SK-N-SH (cell line): ENCODE measurements around the gene APC2. TPM values are rescaled to one million over a fixed set of nuclear protein-coding genes. Genes with fewer than 3 reads are reported as not detected.

Experiments used
- CTCF ChIA-PET: fragments of 300-600, 350-600 bp; formaldehyde crosslinking; extraction: SDS; loops from one replicate; lab custom pipeline; 2021; lab: Yijun Ruan, JAX
- POLR2A ChIA-PET: fragments of 350-600 bp; sonication (Branson Sonifier 250); formaldehyde crosslinking; extraction: SDS; loops from one replicate; lab custom pipeline; 2020; ENCODE audit warnings: antibody characterized with exemption, inconsistent platforms; lab: Yijun Ruan, JAX
- DNase-seq: peaks from one replicate; pipeline ENCODE4 v3.0.0; 2012
- H2AFZ ChIP-seq: fragments of 200-600 bp; sonication (generic); 2 replicates; pipeline ENCODE4 v1.8.1; 2016; ENCODE audit warnings: antibody characterized with exemption, mild to moderate bottlenecking, low read depth
- H3F3A ChIP-seq: fragments of 200-600 bp; sonication (generic); replicated peaks from 2 replicates; pipeline ENCODE3; 2016; ENCODE audit warnings: antibody characterized with exemption, mild to moderate bottlenecking; ENCODE audit not compliant: insufficient read depth
- H3K27ac ChIP-seq, 2 experiments: fragments of 200-500 bp in 1 of 2; fragments of 200-600 bp in 1 of 2; sonication (Bioruptor generic) in 1 of 2; sonication (generic), shearing (Covaris generic) in 1 of 2; 2 replicates each; pipeline versions ENCODE4 v1.5.1 to v1.6.1; 2014 to 2016; ENCODE audit warnings: low read depth in 2 of 2, inconsistent platforms in 1 of 2, low read length in 1 of 2, mild to moderate bottlenecking in 1 of 2, mixed read lengths in 1 of 2
- H3K27me3 ChIP-seq: fragments of 200-600 bp; sonication (generic), shearing (Covaris generic); 2 replicates; pipeline ENCODE4 v1.6.1; 2016; ENCODE audit warnings: mixed run types; ENCODE audit not compliant: insufficient read depth
- H3K36me3 ChIP-seq, 2 experiments: fragments of 200-500 bp in 1 of 2; fragments of 200-600 bp in 1 of 2; sonication (Bioruptor generic) in 1 of 2; sonication (generic) in 1 of 2; replicated peaks in 1 of 2; 2 replicates each; pipeline versions ENCODE3 to v1.5.1; 2014 to 2016; ENCODE audit warnings: low read length in 1 of 2, mild to moderate bottlenecking in 1 of 2; ENCODE audit not compliant: insufficient read depth in 2 of 2, control insufficient read depth in 1 of 2
- H3K4me1 ChIP-seq, 2 experiments: fragments of 200-500 bp in 1 of 2; fragments of 200-600 bp in 1 of 2; sonication (Bioruptor generic) in 1 of 2; sonication (generic), shearing (Covaris generic) in 1 of 2; 2 replicates each; pipeline versions ENCODE4 v1.5.1 to v1.6.1; 2014 to 2016; ENCODE audit warnings: low read depth in 1 of 2, low read length in 1 of 2, mixed run types in 1 of 2; ENCODE audit not compliant: insufficient read depth in 2 of 2, control insufficient read depth in 1 of 2
- H3K4me2 ChIP-seq: fragments of 200-600 bp; sonication (generic), shearing (Covaris generic); 2 replicates; pipeline ENCODE4 v1.6.1; 2017; ENCODE audit warnings: mixed run types
- H3K4me3 ChIP-seq, 2 experiments: fragments of 200-500 bp in 1 of 2; fragments of 200-600 bp in 1 of 2; sonication (Bioruptor generic) in 1 of 2; sonication (generic), shearing (Covaris generic) in 1 of 2; 2 replicates each; pipeline versions ENCODE4 v1.5.1 to v1.8.1; 2014 to 2016; ENCODE audit warnings: low read depth in 2 of 2, inconsistent platforms in 1 of 2, low read length in 1 of 2, mild to moderate bottlenecking in 1 of 2, mixed read lengths in 1 of 2, moderate library complexity in 1 of 2
- H3K79me2 ChIP-seq: fragments of 200-600 bp; sonication (generic); 2 replicates; pipeline ENCODE4 v1.8.1; 2017; ENCODE audit warnings: mild to moderate bottlenecking; ENCODE audit not compliant: insufficient read depth
- H3K9ac ChIP-seq: fragments of 200-600 bp; sonication (generic); 2 replicates; pipeline ENCODE4 v1.6.1; 2017; ENCODE audit warnings: mixed run types
- H3K9me2 ChIP-seq: fragments of 200-600 bp; sonication (generic); 2 replicates; pipeline ENCODE4 v1.6.1; 2017; ENCODE audit warnings: mixed run types
- H3K9me3 ChIP-seq: fragments of 200-600 bp; sonication (generic); 2 replicates; pipeline ENCODE4 v1.6.1; 2017; ENCODE audit warnings: mixed run types, mild to moderate bottlenecking, moderate library complexity
- H4K20me1 ChIP-seq: fragments of 200-600 bp; sonication (generic); 2 replicates; pipeline ENCODE4 v1.6.1; 2017; ENCODE audit warnings: mild to moderate bottlenecking, mixed run types; ENCODE audit not compliant: insufficient read depth
- CHD2 ChIP-seq: fragments of 150-350 bp; IDR thresholded peaks from 2 replicates; pipeline ENCODE4 v1.6.1; 2018; ENCODE audit warnings: low read length; ENCODE audit not compliant: partially characterized antibody
- ELF1 ChIP-seq: IDR thresholded peaks from 2 replicates; pipeline ENCODE4 v1.4.0; 2012
- EP300 ChIP-seq, 2 experiments: IDR thresholded peaks; 2 replicates each; pipeline versions ENCODE4 v1.4.0 to v1.6.1; 2012; ENCODE audit warnings: borderline replicate concordance in 1 of 2, low read depth in 1 of 2, low read length in 1 of 2
- FOXJ3 ChIP-seq: sonication (generic); formaldehyde crosslinking; IDR thresholded peaks from 2 replicates; pipeline ENCODE4 v1.5.1; 2020; ENCODE audit warnings: mild to moderate bottlenecking, missing genetic modification reagents
- GATA2 ChIP-seq: sonication (generic); formaldehyde crosslinking; IDR thresholded peaks from 2 replicates; pipeline ENCODE4 v1.5.0; 2020; ENCODE audit warnings: mild to moderate bottlenecking, missing genetic modification reagents
- NFIC ChIP-seq: IDR thresholded peaks from 2 replicates; pipeline ENCODE4 v1.4.0; 2012; ENCODE audit warnings: borderline replicate concordance
- SIN3A ChIP-seq: IDR thresholded peaks from 2 replicates; pipeline ENCODE4 v1.6.1; 2012; ENCODE audit warnings: low read depth, mild to moderate bottlenecking, low read length, moderate library complexity, borderline replicate concordance
- TAF1 ChIP-seq: IDR thresholded peaks from 2 replicates; pipeline ENCODE4 v1.6.1; 2012; ENCODE audit warnings: low read depth, mild to moderate bottlenecking, low read length, moderate library complexity, borderline replicate concordance
- TCF12 ChIP-seq: IDR thresholded peaks from 2 replicates; pipeline ENCODE4 v1.4.0; 2012
- TEAD4 ChIP-seq: IDR thresholded peaks from 2 replicates; pipeline ENCODE4 v1.4.0; 2012; ENCODE audit warnings: mild to moderate bottlenecking, borderline replicate concordance; ENCODE audit not compliant: insufficient read depth
- whole genome bisulfite sequencing: methylation state at CpG from one replicate; pipeline ENCODE4 v1.1.6; 2017; ENCODE audit warnings: low lambda C conversion rate; 5-methylcytosine and 5-hydroxymethylcytosine counted together
- polyA plus RNA-seq, 3 experiments: library from polyadenylated mRNA; depleted of rRNA; stranded (reverse); fragments of >200 nt; gene quantifications; 2 replicates each; pipeline ENCODE4 v1.2.3, GENCODE V29; 2012
- TF ChIP-seq, protein P1 (sequence below): IDR thresholded peaks from 2 replicates; pipeline ENCODE4; 2012
- TF ChIP-seq, protein P2 (sequence below): IDR thresholded peaks from 2 replicates; pipeline ENCODE4 v1.6.1; 2012; ENCODE audit warnings: mild to moderate bottlenecking, low read depth, low read length, moderate library complexity
- TF ChIP-seq, protein P3 (sequence below): fragments of 150-350 bp; IDR thresholded peaks from 2 replicates; pipeline ENCODE4 v1.6.1; 2017; ENCODE audit warnings: antibody characterized with exemption, low read length, low read depth, borderline replicate concordance
- TF ChIP-seq, protein P4 (sequence below): IDR thresholded peaks from 2 replicates; pipeline ENCODE4 v1.4.0; 2012; ENCODE audit warnings: low read depth

APC2 gene
- polyA plus RNA-seq, 1 of the 3 experiments (the other 2 are of a cell fraction), result 1.3 TPM

DNA sequence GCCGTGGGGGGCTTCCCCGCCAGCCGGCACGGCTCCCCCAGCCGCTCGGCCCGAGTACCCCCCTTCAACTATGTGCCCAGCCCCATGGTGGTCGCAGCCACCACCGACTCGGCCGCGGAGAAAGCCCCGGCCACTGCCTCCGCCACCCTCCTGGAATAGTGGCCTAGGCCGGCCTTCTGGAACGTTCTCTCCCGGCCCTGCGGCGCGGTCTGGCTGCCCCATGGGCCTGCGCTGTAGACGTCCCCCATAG is 20.1 kb downstream of the APC2 start:
- CTCF ChIA-PET, result no interaction called here
- Histone ChIP-seq H3K4me3 (no peak overlapping the region), H3K27me3 (no peaks in the 10 kb centered on the region), H3K9ac (no peak overlapping the region), H4K20me1 (peaks cover 26% of the 10 kb centered on the region), H3F3A (no peaks in the 10 kb centered on the region), H3K27ac (no peak overlapping the region; a peak in 1 of 4 replicates), H3K9me2 (no peaks in the 10 kb centered on the region), H3K4me2 (no peak overlapping the region), H3K36me3 (peaks cover 0 to 28% of the 10 kb centered on the region in 2 experiments), H3K4me1 (peaks cover 0 to 14% of the 10 kb centered on the region in 2 experiments; a peak in 1 of 4 replicates), H3K9me3 (no peaks in the 10 kb centered on the region), H3K79me2 (peaks cover 11% of the 10 kb centered on the region; the same call in 1 of the 2 replicates), H2AFZ (no peak overlapping the region)
- 60% methylated on average over 1 of the region's 22 CpGs for WGBS
- POLR2A ChIA-PET, result no interaction called here
- TF ChIP-seq ELF1, result no peak
- TF ChIP-seq TCF12, result no peak
- TF ChIP-seq, protein P1, sequence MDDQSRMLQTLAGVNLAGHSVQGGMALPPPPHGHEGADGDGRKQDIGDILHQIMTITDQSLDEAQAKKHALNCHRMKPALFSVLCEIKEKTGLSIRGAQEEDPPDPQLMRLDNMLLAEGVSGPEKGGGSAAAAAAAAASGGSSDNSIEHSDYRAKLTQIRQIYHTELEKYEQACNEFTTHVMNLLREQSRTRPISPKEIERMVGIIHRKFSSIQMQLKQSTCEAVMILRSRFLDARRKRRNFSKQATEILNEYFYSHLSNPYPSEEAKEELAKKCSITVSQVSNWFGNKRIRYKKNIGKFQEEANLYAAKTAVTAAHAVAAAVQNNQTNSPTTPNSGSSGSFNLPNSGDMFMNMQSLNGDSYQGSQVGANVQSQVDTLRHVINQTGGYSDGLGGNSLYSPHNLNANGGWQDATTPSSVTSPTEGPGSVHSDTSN, result no peak
- TF ChIP-seq, protein P2, sequence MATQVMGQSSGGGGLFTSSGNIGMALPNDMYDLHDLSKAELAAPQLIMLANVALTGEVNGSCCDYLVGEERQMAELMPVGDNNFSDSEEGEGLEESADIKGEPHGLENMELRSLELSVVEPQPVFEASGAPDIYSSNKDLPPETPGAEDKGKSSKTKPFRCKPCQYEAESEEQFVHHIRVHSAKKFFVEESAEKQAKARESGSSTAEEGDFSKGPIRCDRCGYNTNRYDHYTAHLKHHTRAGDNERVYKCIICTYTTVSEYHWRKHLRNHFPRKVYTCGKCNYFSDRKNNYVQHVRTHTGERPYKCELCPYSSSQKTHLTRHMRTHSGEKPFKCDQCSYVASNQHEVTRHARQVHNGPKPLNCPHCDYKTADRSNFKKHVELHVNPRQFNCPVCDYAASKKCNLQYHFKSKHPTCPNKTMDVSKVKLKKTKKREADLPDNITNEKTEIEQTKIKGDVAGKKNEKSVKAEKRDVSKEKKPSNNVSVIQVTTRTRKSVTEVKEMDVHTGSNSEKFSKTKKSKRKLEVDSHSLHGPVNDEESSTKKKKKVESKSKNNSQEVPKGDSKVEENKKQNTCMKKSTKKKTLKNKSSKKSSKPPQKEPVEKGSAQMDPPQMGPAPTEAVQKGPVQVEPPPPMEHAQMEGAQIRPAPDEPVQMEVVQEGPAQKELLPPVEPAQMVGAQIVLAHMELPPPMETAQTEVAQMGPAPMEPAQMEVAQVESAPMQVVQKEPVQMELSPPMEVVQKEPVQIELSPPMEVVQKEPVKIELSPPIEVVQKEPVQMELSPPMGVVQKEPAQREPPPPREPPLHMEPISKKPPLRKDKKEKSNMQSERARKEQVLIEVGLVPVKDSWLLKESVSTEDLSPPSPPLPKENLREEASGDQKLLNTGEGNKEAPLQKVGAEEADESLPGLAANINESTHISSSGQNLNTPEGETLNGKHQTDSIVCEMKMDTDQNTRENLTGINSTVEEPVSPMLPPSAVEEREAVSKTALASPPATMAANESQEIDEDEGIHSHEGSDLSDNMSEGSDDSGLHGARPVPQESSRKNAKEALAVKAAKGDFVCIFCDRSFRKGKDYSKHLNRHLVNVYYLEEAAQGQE, result no peak
- no peak for TF ChIP-seq EP300 (IDR thresholded peaks at IDR 0.05; ENCODE audit: borderline replicate concordance in 1 of 2, low read depth in 1 of 2, low read length in 1 of 2)
- no peak for TF ChIP-seq SIN3A
- no peak for TF ChIP-seq NFIC
- TF ChIP-seq, protein P3, sequence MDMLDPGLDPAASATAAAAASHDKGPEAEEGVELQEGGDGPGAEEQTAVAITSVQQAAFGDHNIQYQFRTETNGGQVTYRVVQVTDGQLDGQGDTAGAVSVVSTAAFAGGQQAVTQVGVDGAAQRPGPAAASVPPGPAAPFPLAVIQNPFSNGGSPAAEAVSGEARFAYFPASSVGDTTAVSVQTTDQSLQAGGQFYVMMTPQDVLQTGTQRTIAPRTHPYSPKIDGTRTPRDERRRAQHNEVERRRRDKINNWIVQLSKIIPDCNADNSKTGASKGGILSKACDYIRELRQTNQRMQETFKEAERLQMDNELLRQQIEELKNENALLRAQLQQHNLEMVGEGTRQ, result no peak
- TF ChIP-seq TEAD4, result no peak
- no peak for TF ChIP-seq CHD2
- TF ChIP-seq FOXJ3, result no peak
- TF ChIP-seq, protein P4, sequence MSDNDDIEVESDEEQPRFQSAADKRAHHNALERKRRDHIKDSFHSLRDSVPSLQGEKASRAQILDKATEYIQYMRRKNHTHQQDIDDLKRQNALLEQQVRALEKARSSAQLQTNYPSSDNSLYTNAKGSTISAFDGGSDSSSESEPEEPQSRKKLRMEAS, result no peak
- no peak for TF ChIP-seq GATA2 (CRISPR knock-in tag)
- no peak for TF ChIP-seq TAF1
- DNase-seq, result no peak
